AG04450 (cell line): ENCODE data around the gene SPON1. TPM values are rescaled to one million over a fixed set of nuclear protein-coding genes. Genes with fewer than 3 reads are reported as not detected.

Source experiments
- CTCF ChIA-PET: fragments of 300-600, 350-600 bp; formaldehyde crosslinking; extraction: SDS; loops from one replicate; lab custom pipeline; 2022; ENCODE audit warnings: antibody characterized with exemption, inconsistent platforms; lab: Charles Lee
- POLR2A ChIA-PET: fragments of 350-600 bp; formaldehyde crosslinking; extraction: SDS; loops from one replicate; lab custom pipeline; 2021; ENCODE audit warnings: antibody characterized with exemption, inconsistent platforms; lab: Yijun Ruan, JAX
- DNase-seq: peaks from one replicate; pipeline ENCODE4 v3.0.0-alpha.2; 2011; ENCODE audit warnings: low read depth, low spot score
- H3K27ac ChIP-seq: one replicate; pipeline ENCODE4 v1.5.1; 2012; ENCODE audit warnings: low read depth, low read length, control low read depth
- H3K27me3 ChIP-seq: one replicate; pipeline ENCODE4 v1.6.0; 2012; ENCODE audit warnings: low read length; ENCODE audit not compliant: control insufficient read depth, insufficient read depth
- H3K4me3 ChIP-seq: 2 replicates; pipeline ENCODE4 v1.5.1; 2011; ENCODE audit warnings: mild to moderate bottlenecking, low read depth, low read length, control low read depth
- H3K9me3 ChIP-seq: 2 replicates; pipeline ENCODE4 v1.5.1; 2012; ENCODE audit warnings: low read length; ENCODE audit not compliant: control insufficient read depth, insufficient read depth
- polyA plus RNA-seq: library from polyadenylated mRNA; depleted of rRNA; stranded (reverse); fragments of >200 nt; gene quantifications from 2 replicates; pipeline ENCODE4 v1.2.3, GENCODE V29; 2011
- TF ChIP-seq, protein P1 (sequence below): IDR thresholded peaks from 2 replicates; pipeline ENCODE4 v1.5.1; 2011; ENCODE audit warnings: low read depth, low read length, control low read depth, inconsistent platforms

SPON1 gene
- polyA plus RNA-seq, 1 experiment, result 0.53 TPM

DNA sequence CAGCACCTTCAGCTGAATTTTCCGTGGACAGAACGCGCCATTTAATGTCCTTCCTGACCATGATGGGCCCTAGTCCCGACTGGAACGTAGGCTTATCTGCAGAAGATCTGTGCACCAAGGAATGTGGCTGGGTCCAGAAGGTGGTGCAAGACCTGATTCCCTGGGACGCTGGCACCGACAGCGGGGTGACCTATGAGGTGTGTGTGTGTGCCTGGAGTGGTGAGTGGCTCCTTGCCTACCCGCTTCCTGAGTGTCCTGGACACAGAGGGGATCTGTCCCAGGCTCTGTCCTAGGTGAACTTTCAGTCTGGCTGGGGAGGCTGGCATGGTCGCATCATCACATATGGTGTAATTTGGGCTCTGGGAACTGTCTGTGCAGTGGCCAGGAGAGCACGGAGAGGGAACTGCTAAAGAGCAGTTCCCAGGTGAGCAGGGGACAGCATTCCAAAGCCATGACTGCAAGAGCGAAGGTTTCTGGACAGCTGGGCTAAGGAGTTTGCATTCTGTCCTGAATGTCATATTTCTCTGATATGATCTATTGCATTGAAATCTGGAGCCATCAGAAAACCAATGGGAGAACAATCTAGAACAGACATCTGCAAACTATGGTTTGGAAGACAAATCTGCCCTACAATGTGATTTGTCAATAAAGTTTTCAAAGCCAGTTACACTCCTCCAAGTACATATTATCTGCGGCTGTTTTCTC lies 292.2 kb downstream of the SPON1 start:
- POLR2A ChIA-PET, result no interaction called here
- no peak overlapping the region for H3K27ac ChIP-seq
- H3K4me3 ChIP-seq, result no peak overlapping the region
- H3K9me3 ChIP-seq, result no peaks in the 10 kb centered on the region; the same call in 1 of the 2 replicates
- CTCF ChIA-PET, result interaction anchor here (2.7 kb wide), 1 partner anchor 299 kb away, joined by 11 read pairs; no protein-coding TSS in a partner anchor
- peaks cover 38% of the 10 kb centered on the region for H3K27me3 ChIP-seq
- TF ChIP-seq, protein P1, sequence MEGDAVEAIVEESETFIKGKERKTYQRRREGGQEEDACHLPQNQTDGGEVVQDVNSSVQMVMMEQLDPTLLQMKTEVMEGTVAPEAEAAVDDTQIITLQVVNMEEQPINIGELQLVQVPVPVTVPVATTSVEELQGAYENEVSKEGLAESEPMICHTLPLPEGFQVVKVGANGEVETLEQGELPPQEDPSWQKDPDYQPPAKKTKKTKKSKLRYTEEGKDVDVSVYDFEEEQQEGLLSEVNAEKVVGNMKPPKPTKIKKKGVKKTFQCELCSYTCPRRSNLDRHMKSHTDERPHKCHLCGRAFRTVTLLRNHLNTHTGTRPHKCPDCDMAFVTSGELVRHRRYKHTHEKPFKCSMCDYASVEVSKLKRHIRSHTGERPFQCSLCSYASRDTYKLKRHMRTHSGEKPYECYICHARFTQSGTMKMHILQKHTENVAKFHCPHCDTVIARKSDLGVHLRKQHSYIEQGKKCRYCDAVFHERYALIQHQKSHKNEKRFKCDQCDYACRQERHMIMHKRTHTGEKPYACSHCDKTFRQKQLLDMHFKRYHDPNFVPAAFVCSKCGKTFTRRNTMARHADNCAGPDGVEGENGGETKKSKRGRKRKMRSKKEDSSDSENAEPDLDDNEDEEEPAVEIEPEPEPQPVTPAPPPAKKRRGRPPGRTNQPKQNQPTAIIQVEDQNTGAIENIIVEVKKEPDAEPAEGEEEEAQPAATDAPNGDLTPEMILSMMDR, result no peak
- no peak for DNase-seq

DNA sequence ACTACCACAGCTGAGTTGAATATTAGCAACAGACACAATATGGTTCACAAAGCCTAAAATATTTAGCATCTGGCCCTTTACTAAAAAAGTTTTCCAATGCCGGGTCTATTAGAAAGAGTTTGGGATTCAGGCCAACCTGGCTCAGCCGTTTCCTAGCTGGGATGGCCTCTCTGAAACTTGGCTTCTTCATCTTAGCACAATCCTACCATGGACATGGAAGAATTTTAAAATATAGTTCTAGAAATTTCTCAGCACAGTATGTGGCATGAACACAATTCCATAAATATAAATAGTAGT lies 292.7 kb downstream of the SPON1 start:
- TF ChIP-seq, protein P1, result no peak
- POLR2A ChIA-PET, result no interaction called here
- Histone ChIP-seq H3K4me3 (no peak overlapping the region), H3K9me3 (no peaks in the 10 kb centered on the region; the same call in 1 of the 2 replicates), H3K27ac (no peak overlapping the region), H3K27me3 (peaks cover 36% of the 10 kb centered on the region)
- CTCF ChIA-PET, result interaction anchor here (2.7 kb wide), 1 partner anchor 300 kb away, joined by 11 read pairs; no protein-coding TSS in a partner anchor
- DNase-seq, result no peak

DNA sequence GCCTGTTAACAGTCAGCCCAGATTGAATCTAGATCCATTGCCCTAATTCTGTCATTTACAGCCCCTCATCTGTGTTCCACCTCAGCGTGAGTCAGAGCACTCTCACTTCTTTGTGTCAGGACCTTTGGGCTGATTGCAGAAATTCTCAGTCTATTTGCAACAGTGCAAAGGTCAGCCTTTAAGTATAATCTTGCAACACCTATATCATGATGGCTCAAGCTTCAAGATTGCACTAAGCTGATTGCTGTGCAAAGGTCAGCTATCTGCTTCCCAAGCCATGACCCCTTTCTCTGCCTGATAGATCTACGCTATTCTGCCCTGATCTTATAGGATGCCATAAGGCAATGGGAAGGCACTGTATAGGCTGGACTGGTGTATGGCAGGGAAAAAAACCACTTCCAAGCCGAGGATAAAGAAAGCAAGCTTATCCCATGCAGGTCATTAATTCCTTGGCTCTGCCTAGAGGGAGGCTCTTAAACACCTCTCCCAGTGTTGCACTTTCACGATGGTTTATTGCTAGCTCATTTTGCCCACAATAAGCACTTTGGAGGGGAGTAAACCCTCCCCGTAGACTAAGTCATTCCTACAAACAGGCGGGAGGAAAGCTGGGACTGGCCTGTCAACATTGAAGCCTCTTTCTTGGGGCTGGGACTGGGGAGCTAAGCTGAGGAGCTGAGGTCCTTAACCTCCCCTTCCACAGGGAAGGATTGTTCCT lies 295.9 kb downstream of the SPON1 start:
- no peak for DNase-seq
- TF ChIP-seq, protein P1, result no peak
- Histone ChIP-seq H3K27me3 (peaks cover 19% of the 10 kb centered on the region), H3K4me3 (no peak overlapping the region), H3K9me3 (no peaks in the 10 kb centered on the region; the same call in 1 of the 2 replicates), H3K27ac (no peak overlapping the region)
- ChIA-PET POLR2A (interaction anchor here (0.9 kb wide), 1 partner anchor 165 kb away, joined by 3 read pairs; no protein-coding TSS in a partner anchor), CTCF (interaction anchor here (0.7 to 1.7 kb wide), 3 partner anchors 160 to 302 kb away, joined by 3 to 27 read pairs (median 3); no protein-coding TSS in a partner anchor)

DNA sequence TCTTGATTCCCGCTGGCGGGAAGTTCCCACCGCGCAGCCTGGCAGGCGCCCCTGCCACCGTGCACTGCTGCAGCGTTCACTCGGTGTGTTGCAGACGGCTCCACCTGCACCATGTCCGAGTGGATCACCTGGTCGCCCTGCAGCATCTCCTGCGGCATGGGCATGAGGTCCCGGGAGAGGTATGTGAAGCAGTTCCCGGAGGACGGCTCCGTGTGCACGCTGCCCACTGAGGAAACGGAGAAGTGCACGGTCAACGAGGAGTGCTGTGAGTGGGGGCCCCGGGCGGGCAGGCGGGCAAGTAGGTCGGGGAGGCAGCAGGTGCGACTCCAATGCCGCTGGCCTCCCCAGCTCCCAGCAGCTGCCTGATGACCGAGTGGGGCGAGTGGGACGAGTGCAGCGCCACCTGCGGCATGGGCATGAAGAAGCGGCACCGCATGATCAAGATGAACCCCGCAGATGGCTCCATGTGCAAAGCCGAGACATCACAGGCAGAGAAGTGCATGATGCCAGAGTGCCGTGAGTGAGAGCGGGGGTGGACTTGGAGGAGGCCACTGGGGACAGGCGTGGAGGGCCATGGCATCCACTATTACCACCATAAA lies 296.8 kb downstream of the SPON1 start:
- H3K4me3 ChIP-seq, result no peak overlapping the region
- H3K9me3 ChIP-seq, result no peaks in the 10 kb centered on the region; the same call in 1 of the 2 replicates
- TF ChIP-seq, protein P1, result no peak
- peaks cover 12% of the 10 kb centered on the region for H3K27me3 ChIP-seq
- CTCF ChIA-PET, result interaction anchor here (1.3 to 1.7 kb wide), 2 partner anchors 196 to 303 kb away, joined by 3 to 27 read pairs; no protein-coding TSS in a partner anchor
- DNase-seq, result no peak
- POLR2A ChIA-PET, result no interaction called here
- no peak overlapping the region for H3K27ac ChIP-seq
